ENCODE measurements around the gene LINGO1. TPM values are rescaled to one million over a fixed set of nuclear protein-coding genes. Genes with fewer than 3 reads are reported as not detected.

The LINGO1 gene
- total RNA-seq, 1 donor from 2014 or later = not detected

- H3K9me3 Mint-ChIP-seq = no peaks in the 10 kb centered on the region
- peaks cover 7% of the 10 kb centered on the region for H3K27me3 Mint-ChIP-seq (ENCODE audit: insufficient read depth)
- H3K4me1 Mint-ChIP-seq (ENCODE audit: low read depth) = no peaks in the 10 kb centered on the region
- intact Hi-C loops (cut with micrococcal nuclease) = no loop called here
- H3K36me3 Mint-ChIP-seq (ENCODE audit: low read depth) = no peaks in the 10 kb centered on the region
- no peak for DNase-seq (ENCODE audit: low spot score)
- no peak overlapping the region for H3K4me3 Mint-ChIP-seq
- H3K27ac Mint-ChIP-seq = no peak overlapping the region
Observed at GRCh38 chr15:77603611-77604336, 28.9 kb downstream of the LINGO1 start.

GRCh38 chr15:77602800-77603199 is 29.9 kb downstream of the LINGO1 start:
- Mint-ChIP-seq H3K27ac (no peak overlapping the region), H3K4me1 (ENCODE audit: low read depth) (no peaks in the 10 kb centered on the region), H3K27me3 (ENCODE audit: insufficient read depth) (peaks cover 7% of the 10 kb centered on the region), H3K36me3 (ENCODE audit: low read depth) (no peaks in the 10 kb centered on the region), H3K9me3 (no peaks in the 10 kb centered on the region), H3K4me3 (no peak overlapping the region)
- no peak for DNase-seq (ENCODE audit: low spot score)
- intact Hi-C loops (cut with micrococcal nuclease) = no loop called here

GRCh38 chr15:77599899-77600298 is 32.8 kb downstream of the LINGO1 start:
- DNase-seq (ENCODE audit: low spot score) = no peak
- intact Hi-C loops (cut with micrococcal nuclease) = no loop called here

GRCh38 chr15:77599357-77599756 is 33.4 kb downstream of the LINGO1 start:
- Mint-ChIP-seq H3K4me1 (ENCODE audit: low read depth) (no peaks in the 10 kb centered on the region), H3K27ac (no peak overlapping the region), H3K36me3 (ENCODE audit: low read depth) (no peaks in the 10 kb centered on the region), H3K4me3 (no peak overlapping the region), H3K9me3 (no peaks in the 10 kb centered on the region), H3K27me3 (ENCODE audit: insufficient read depth) (peaks cover under 1% of the 10 kb centered on the region)
- DNase-seq (ENCODE audit: low spot score) = no peak
- intact Hi-C loops (cut with micrococcal nuclease) = no loop called here

More at GRCh38 chr15:77599899-77600298, 32.8 kb downstream of the LINGO1 start:
- H3K4me1 Mint-ChIP-seq (ENCODE audit: low read depth) = no peaks in the 10 kb centered on the region
- H3K27me3 Mint-ChIP-seq (ENCODE audit: insufficient read depth) = peaks cover 6% of the 10 kb centered on the region
- H3K36me3 Mint-ChIP-seq (ENCODE audit: low read depth) = no peaks in the 10 kb centered on the region
- H3K4me3 Mint-ChIP-seq = no peak overlapping the region
- no peak overlapping the region for H3K27ac Mint-ChIP-seq
- H3K9me3 Mint-ChIP-seq = no peaks in the 10 kb centered on the region

- no peak overlapping the region for H3K4me3 Mint-ChIP-seq
- H3K4me1 Mint-ChIP-seq (ENCODE audit: low read depth) = no peaks in the 10 kb centered on the region
- H3K36me3 Mint-ChIP-seq (ENCODE audit: low read depth) = no peaks in the 10 kb centered on the region
- intact Hi-C loops (cut with micrococcal nuclease) = no loop called here
- DNase-seq (ENCODE audit: low spot score) = no peak
- H3K9me3 Mint-ChIP-seq = no peaks in the 10 kb centered on the region
- H3K27ac Mint-ChIP-seq = no peak overlapping the region
- peaks cover 2% of the 10 kb centered on the region for H3K27me3 Mint-ChIP-seq (ENCODE audit: insufficient read depth)
Observed at GRCh38 chr15:77598644-77599043, 34.1 kb downstream of the LINGO1 start.

- no peak overlapping the region for H3K27ac Mint-ChIP-seq
- no peaks in the 10 kb centered on the region for H3K4me1 Mint-ChIP-seq (ENCODE audit: low read depth)
- no peaks in the 10 kb centered on the region for H3K9me3 Mint-ChIP-seq
- H3K27me3 Mint-ChIP-seq (ENCODE audit: insufficient read depth) = peaks cover 2% of the 10 kb centered on the region
- no peak for DNase-seq (ENCODE audit: low spot score)
- intact Hi-C loops (cut with micrococcal nuclease) = no loop called here
- no peak overlapping the region for H3K4me3 Mint-ChIP-seq
- H3K36me3 Mint-ChIP-seq (ENCODE audit: low read depth) = no peaks in the 10 kb centered on the region
Observed at GRCh38 chr15:77597804-77598453, 34.8 kb downstream of the LINGO1 start.

- Mint-ChIP-seq H3K4me3 (no peak overlapping the region), H3K27ac (no peak overlapping the region), H3K36me3 (ENCODE audit: low read depth) (no peaks in the 10 kb centered on the region), H3K9me3 (no peaks in the 10 kb centered on the region), H3K27me3 (ENCODE audit: insufficient read depth) (peaks cover 2% of the 10 kb centered on the region), H3K4me1 (ENCODE audit: low read depth) (no peaks in the 10 kb centered on the region)
- no peak for DNase-seq (ENCODE audit: low spot score)
- intact Hi-C loops (cut with micrococcal nuclease) = no loop called here
Observed at GRCh38 chr15:77596821-77597803, 35.6 kb downstream of the LINGO1 start.

- no peaks in the 10 kb centered on the region for H3K36me3 Mint-ChIP-seq (ENCODE audit: low read depth)
- no peak for DNase-seq (ENCODE audit: low spot score)
- no peak overlapping the region for H3K27ac Mint-ChIP-seq
- H3K27me3 Mint-ChIP-seq (ENCODE audit: insufficient read depth) = peaks cover 2% of the 10 kb centered on the region
- H3K4me3 Mint-ChIP-seq = no peak overlapping the region
- H3K4me1 Mint-ChIP-seq (ENCODE audit: low read depth) = no peaks in the 10 kb centered on the region
- no peaks in the 10 kb centered on the region for H3K9me3 Mint-ChIP-seq
- intact Hi-C loops (cut with micrococcal nuclease) = no loop called here
Observed at GRCh38 chr15:77595231-77595630, 37.5 kb downstream of the LINGO1 start.

- Mint-ChIP-seq H3K4me3 (no peak overlapping the region), H3K27ac (no peak overlapping the region), H3K4me1 (ENCODE audit: low read depth) (no peaks in the 10 kb centered on the region), H3K36me3 (ENCODE audit: low read depth) (no peaks in the 10 kb centered on the region), H3K9me3 (no peaks in the 10 kb centered on the region), H3K27me3 (ENCODE audit: insufficient read depth) (peaks cover 4% of the 10 kb centered on the region)
- no peak for DNase-seq (ENCODE audit: low spot score)
- intact Hi-C loops (cut with micrococcal nuclease) = no loop called here
Observed at GRCh38 chr15:77592758-77593157, 40.0 kb downstream of the LINGO1 start.

- H3K4me3 Mint-ChIP-seq = no peak overlapping the region
- peaks cover 4% of the 10 kb centered on the region for H3K27me3 Mint-ChIP-seq (ENCODE audit: insufficient read depth)
- no peaks in the 10 kb centered on the region for H3K36me3 Mint-ChIP-seq (ENCODE audit: low read depth)
- H3K27ac Mint-ChIP-seq = no peak overlapping the region
- no peaks in the 10 kb centered on the region for H3K9me3 Mint-ChIP-seq
- intact Hi-C loops (cut with micrococcal nuclease) = no loop called here
- no peaks in the 10 kb centered on the region for H3K4me1 Mint-ChIP-seq (ENCODE audit: low read depth)
- DNase-seq (ENCODE audit: low spot score) = no peak
Observed at GRCh38 chr15:77591968-77592613, 40.6 kb downstream of the LINGO1 start.

- H3K4me3 Mint-ChIP-seq = no peak overlapping the region
- H3K4me1 Mint-ChIP-seq (ENCODE audit: low read depth) = no peaks in the 10 kb centered on the region
Observed at GRCh38 chr15:77589839-77590238, 42.9 kb downstream of the LINGO1 start.

GRCh38 chr15:77588126-77588525 is 44.6 kb downstream of the LINGO1 start:
- H3K4me1 Mint-ChIP-seq (ENCODE audit: low read depth) = no peaks in the 10 kb centered on the region
- no peak for DNase-seq (ENCODE audit: low spot score)
- intact Hi-C loops (cut with micrococcal nuclease) = no loop called here
- no peak overlapping the region for H3K27ac Mint-ChIP-seq
- H3K27me3 Mint-ChIP-seq (ENCODE audit: insufficient read depth) = peaks cover 4% of the 10 kb centered on the region
- H3K9me3 Mint-ChIP-seq = no peaks in the 10 kb centered on the region
- no peaks in the 10 kb centered on the region for H3K36me3 Mint-ChIP-seq (ENCODE audit: low read depth)
- H3K4me3 Mint-ChIP-seq = no peak overlapping the region

More at GRCh38 chr15:77589839-77590238, 42.9 kb downstream of the LINGO1 start:
- Mint-ChIP-seq H3K36me3 (ENCODE audit: low read depth) (no peaks in the 10 kb centered on the region), H3K27me3 (ENCODE audit: insufficient read depth) (peaks cover 6% of the 10 kb centered on the region), H3K9me3 (no peaks in the 10 kb centered on the region), H3K27ac (no peak overlapping the region)
- DNase-seq (ENCODE audit: low spot score) = no peak
- intact Hi-C loops (cut with micrococcal nuclease) = no loop called here

Measured in activated T-helper 1 cell treated with anti-CD3 and anti-CD28 coated beads, Interleukin-12 subunit alpha, Interleukin-12 subunit beta, Interleukin-2, Interleukin-4 antibody, amounts not matched to agents 30 ng/mL and 10 ng/mL and 1 ng/mL, durations not matched to agents 14 hours and 24 hours and 36 hours (primary cell).